NCI-H2196 (cell line): ENCODE results near the gene KRIT1.

ENCODE experiments used
- DNase-seq: peaks from one replicate; lab custom pipeline; 2025; ENCODE audit not compliant: unreplicated experiment; lab: John Stamatoyannopoulos, UW

The KRIT1 gene

GRCh38 chr7:92156990-92157389 lies 88.7 kb downstream of the KRIT1 start:
- DNase-seq, result no peak

DNA sequence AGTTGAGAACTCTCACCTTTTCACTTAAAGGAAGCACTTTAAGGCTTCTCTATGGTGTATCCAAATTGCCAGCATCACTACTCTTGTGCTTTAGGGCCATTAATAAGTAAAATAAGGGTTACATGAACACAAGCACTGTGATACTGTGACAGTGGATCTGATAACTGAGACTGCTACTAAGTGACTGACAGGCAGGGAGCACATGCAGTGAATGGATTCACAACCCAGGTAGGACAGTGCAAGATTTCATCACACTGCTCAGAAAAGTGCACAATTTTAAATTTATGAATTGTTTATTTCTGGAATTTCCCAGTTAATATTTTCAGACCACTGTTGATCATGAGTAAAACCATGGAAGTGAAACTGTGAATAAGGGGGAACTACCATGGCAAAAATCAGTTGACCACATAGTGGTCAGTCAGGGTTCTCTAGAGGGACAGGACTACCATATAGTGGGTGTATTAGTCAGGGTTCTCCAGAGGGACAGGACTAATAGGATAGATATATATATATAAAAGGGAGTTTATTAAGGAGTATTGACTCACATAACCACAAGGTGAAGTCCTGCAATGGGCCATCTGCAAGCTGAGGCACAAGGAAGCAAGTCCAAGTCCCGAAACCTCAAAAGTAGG lies 90.5 kb downstream of the KRIT1 start:
- no peak for DNase-seq

GRCh38 chr7:92150450-92151017 lies 95.2 kb downstream of the KRIT1 start:
- DNase-seq, result no peak

DNA sequence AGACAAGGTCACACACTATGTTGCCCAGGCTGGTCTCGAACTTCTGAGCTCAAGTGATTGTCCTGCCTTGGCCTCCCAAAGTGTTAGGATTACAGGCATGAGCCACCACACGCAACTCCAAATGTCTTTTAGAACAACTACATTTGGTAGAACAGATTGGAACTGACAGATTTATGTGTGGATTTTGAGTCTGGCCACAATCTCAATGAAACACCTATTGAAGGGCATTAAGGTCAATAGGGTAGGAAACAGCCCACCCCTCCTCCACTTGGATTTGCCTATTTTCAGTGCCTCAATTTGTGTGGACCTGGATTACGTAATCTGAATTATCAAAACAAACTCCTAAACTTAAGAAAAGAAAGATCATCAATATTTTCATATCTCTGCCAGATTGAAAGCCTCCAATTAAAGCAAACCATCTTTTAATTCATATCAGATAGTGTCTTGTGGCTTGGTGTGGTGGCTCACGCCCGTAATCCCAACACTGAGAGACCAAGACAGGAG lies 95.9 kb downstream of the KRIT1 start:
- DNase-seq, result no peak
